Thymus (tissue), 11 donors: ENCODE results near the gene CDK19. TPM values are rescaled to one million over a fixed set of nuclear protein-coding genes. Genes with fewer than 3 reads are reported as not detected.

Experiments
- DNase-seq, 9 donors: peaks; one replicate each; pipeline ENCODE4 v3.0.0-alpha.2; 2013; ENCODE audit warnings: low spot score in 9 of 9, low read depth in 6 of 9, missing footprints in 1 of 9
- H3K27ac ChIP-seq, 2 donors: one replicate each; pipeline ENCODE4 v1.5.1; 2013; ENCODE audit warnings: control low read depth in 1 of 2, low read depth in 1 of 2, low read length in 1 of 2, mild to moderate bottlenecking in 1 of 2, moderate library complexity in 1 of 2
- H3K27me3 ChIP-seq, 2 donors: one replicate each; pipeline ENCODE4 v1.5.1; 2013; ENCODE audit warnings: low read length in 1 of 2; ENCODE audit not compliant: control insufficient read depth in 2 of 2, insufficient read depth in 1 of 2
- H3K36me3 ChIP-seq, 2 donors: one replicate each; pipeline ENCODE4 v1.5.1; 2013; ENCODE audit warnings: low read length in 1 of 2, mild to moderate bottlenecking in 1 of 2, moderate library complexity in 1 of 2; ENCODE audit not compliant: control insufficient read depth in 2 of 2, insufficient read depth in 2 of 2
- H3K4me1 ChIP-seq, 2 donors: one replicate each; pipeline ENCODE4 v1.5.1; 2013; ENCODE audit warnings: low read length in 2 of 2; ENCODE audit not compliant: control insufficient read depth in 2 of 2, insufficient read depth in 2 of 2
- H3K4me3 ChIP-seq, 2 donors: one replicate each; pipeline ENCODE4 v1.5.1; 2013; ENCODE audit warnings: low read length in 2 of 2, control low read depth in 1 of 2, mild to moderate bottlenecking in 1 of 2
- H3K9me3 ChIP-seq, 2 donors: one replicate each; pipeline ENCODE4 v1.5.1; 2013; ENCODE audit warnings: low read length in 1 of 2, mild to moderate bottlenecking in 1 of 2; ENCODE audit not compliant: control insufficient read depth in 2 of 2, insufficient read depth in 1 of 2
- whole genome bisulfite sequencing: extraction: QIAGEN DNeasy Blood & Tissue Kit; methylation state at CpG from one replicate; pipeline ENCODE4 v1.1.7; 2013; 5-methylcytosine and 5-hydroxymethylcytosine counted together
- polyA plus RNA-seq: library from polyadenylated mRNA; stranded (reverse); fragments of 200-250 nt; gene quantifications from one replicate; pipeline ENCODE4 v1.2.3, GENCODE V29; 2013
- total RNA-seq: library from RNA; stranded (reverse); fragments of 120-200 nt; gene quantifications from one replicate; pipeline ENCODE4 v1.2.4, GENCODE V29; 2013
- donor health status: healthy.

Gene CDK19
- total and polyA plus RNA-seq, 2 donors, result 10.4 to 15.4 TPM

- Histone ChIP-seq H3K9me3 (no peaks in the 10 kb centered on the region), H3K4me3 (no peak overlapping the region), H3K27ac (no peak overlapping the region), H3K36me3 (no peaks in the 10 kb centered on the region), H3K4me1 (no peaks in the 10 kb centered on the region), H3K27me3 (no peaks in the 10 kb centered on the region)
- 97% methylated on average over 1 of the region's 1 CpG for WGBS
- no peak for DNase-seq
These were observed 141.2 kb downstream of the CDK19 start for GRCh38 chr6:110674096-110674495.

DNA sequence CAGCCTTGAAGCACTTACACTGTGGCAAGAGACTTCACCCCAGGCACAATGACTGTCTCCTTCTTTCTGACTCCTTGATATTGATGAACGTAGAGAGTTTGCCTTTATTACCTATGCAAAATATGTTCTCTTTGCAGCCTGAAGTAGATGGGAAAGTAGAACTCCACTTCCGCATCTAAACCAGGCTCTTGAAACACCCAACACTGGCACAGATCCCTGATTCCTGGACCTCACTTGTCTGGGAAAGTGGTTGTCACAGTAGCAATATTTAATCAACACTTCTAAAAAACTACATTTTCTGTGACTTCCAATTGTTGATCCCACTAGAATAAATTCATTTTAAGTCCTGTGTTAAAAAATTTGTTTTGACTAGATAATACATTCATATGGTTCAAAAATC is 143.1 kb downstream of the CDK19 start:
- H3K4me1 ChIP-seq, result no peaks in the 10 kb centered on the region

DNA sequence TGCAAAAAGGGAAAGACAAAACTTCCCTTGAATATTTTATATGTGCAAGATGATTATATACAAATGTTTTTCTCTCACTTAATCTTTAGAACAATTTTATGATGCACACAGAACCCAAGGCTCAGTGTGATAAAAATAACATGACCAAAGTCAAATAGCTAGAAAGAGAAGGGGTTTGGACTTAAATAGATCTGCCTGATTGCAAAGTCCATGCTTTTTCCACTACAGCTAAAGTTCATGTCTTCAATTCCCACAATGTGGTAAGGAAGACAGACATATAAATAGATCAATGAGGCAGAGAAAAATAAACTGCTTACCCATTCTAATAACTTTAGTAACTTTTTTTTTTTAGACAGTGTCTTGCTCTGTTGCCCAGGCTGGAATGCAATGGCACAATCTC is 143.8 kb downstream of the CDK19 start:
- H3K9me3 ChIP-seq, result no peaks in the 10 kb centered on the region
- DNase-seq, result no peak

More for the DNA sequence above, 143.1 kb downstream of the CDK19 start:
- H3K4me3 ChIP-seq, result no peak overlapping the region
- H3K27me3 ChIP-seq, result no peaks in the 10 kb centered on the region
- H3K9me3 ChIP-seq, result no peaks in the 10 kb centered on the region
- H3K27ac ChIP-seq, result no peak overlapping the region
- DNase-seq, result no peak
- H3K36me3 ChIP-seq, result no peaks in the 10 kb centered on the region
- 99% methylated on average over 2 of the region's 2 CpGs for WGBS

DNA sequence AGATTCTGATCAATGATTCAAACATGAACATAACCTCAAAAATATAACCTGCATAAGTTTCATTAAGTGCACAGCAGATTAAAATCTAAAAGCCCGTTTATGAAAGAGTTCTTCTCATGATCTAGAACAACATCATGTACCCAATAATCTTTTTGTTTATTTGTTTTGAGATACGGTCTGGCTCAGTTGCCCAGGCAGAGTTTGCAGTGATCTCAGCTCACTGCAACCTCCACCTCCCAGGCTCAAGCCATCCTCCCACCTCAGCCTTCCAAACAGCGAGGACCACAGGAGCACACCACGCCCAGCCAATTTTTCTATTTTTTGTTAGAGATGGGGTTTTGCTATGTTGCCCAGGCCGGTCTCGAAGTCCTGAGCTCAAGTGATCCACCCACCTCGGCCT is 149.7 kb downstream of the CDK19 start:
- DNase-seq, result no peak
- Histone ChIP-seq H3K27ac (no peak overlapping the region), H3K9me3 (peaks cover 0 to 3% of the 10 kb centered on the region in 2 donors), H3K36me3 (peaks cover 2 to 5% of the 10 kb centered on the region in 2 donors), H3K27me3 (no peaks in the 10 kb centered on the region), H3K4me3 (no peak overlapping the region), H3K4me1 (no peaks in the 10 kb centered on the region)
- 98% methylated on average over 7 of the region's 7 CpGs for WGBS

More for the DNA sequence above, 143.8 kb downstream of the CDK19 start:
- no peaks in the 10 kb centered on the region for H3K36me3 ChIP-seq
- H3K27me3 ChIP-seq, result no peaks in the 10 kb centered on the region
- no peaks in the 10 kb centered on the region for H3K4me1 ChIP-seq
- no peak overlapping the region for H3K4me3 ChIP-seq
- no peak overlapping the region for H3K27ac ChIP-seq

DNA sequence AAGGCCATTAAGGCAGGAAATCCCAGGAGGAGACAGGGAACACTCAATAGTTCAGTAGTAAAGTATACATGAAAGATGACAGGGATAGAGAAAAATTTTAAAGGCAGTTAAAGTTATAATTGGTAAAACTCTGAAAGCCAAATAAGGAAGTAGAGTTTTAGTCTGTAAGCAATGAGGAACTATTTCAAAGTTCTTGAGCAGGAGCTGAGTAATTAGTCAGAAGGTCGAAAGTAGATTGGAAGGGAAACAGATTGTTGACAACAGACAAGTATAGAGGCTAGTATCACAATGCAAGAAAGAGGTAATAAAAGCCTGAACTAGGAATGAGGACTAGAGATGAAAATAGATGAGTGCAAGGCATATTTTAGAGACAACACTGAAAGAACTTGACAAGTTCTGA is 150.3 kb downstream of the CDK19 start:
- 22% methylated on average over 1 of the region's 1 CpG for WGBS
- no peaks in the 10 kb centered on the region for H3K4me1 ChIP-seq
- no peak for DNase-seq
- no peak overlapping the region for H3K27ac ChIP-seq
- no peaks in the 10 kb centered on the region for H3K27me3 ChIP-seq
- H3K4me3 ChIP-seq, result no peak overlapping the region
- H3K36me3 ChIP-seq, result peaks cover 8 to 11% of the 10 kb centered on the region in 2 donors
- peaks cover 0 to 9% of the 10 kb centered on the region in 2 donors for H3K9me3 ChIP-seq

GRCh38 chr6:110662490-110663211 is 152.6 kb downstream of the CDK19 start:
- WGBS, result 98% methylated on average over 1 of the region's 1 CpG
- DNase-seq, result no peak
- Histone ChIP-seq H3K4me3 (no peak overlapping the region), H3K4me1 (no peaks in the 10 kb centered on the region), H3K36me3 (peaks cover 11% of the 10 kb centered on the region in 2 donors), H3K27ac (no peak overlapping the region), H3K9me3 (peaks cover 0 to 9% of the 10 kb centered on the region in 2 donors), H3K27me3 (no peaks in the 10 kb centered on the region)

- no peak for DNase-seq
- no peak overlapping the region for H3K4me3 ChIP-seq
- no peaks in the 10 kb centered on the region for H3K27me3 ChIP-seq
- H3K36me3 ChIP-seq, result peaks cover 11 to 13% of the 10 kb centered on the region in 2 donors
- H3K9me3 ChIP-seq, result peaks cover 0 to 9% of the 10 kb centered on the region in 2 donors
- no peak overlapping the region for H3K27ac ChIP-seq
- no peaks in the 10 kb centered on the region for H3K4me1 ChIP-seq
- WGBS, result 98% methylated on average over 2 of the region's 2 CpGs
These were observed 153.9 kb downstream of the CDK19 start for GRCh38 chr6:110661414-110661813.

- Histone ChIP-seq H3K4me3 (no peak overlapping the region), H3K4me1 (no peaks in the 10 kb centered on the region), H3K27me3 (no peaks in the 10 kb centered on the region), H3K36me3 (peaks cover 11 to 13% of the 10 kb centered on the region in 2 donors), H3K9me3 (peaks cover 0 to 9% of the 10 kb centered on the region in 2 donors), H3K27ac (no peak overlapping the region)
- WGBS, result 98% methylated on average over 9 of the region's 9 CpGs
- DNase-seq, result no peak
These were observed 155.1 kb downstream of the CDK19 start for GRCh38 chr6:110660066-110660655.

DNA sequence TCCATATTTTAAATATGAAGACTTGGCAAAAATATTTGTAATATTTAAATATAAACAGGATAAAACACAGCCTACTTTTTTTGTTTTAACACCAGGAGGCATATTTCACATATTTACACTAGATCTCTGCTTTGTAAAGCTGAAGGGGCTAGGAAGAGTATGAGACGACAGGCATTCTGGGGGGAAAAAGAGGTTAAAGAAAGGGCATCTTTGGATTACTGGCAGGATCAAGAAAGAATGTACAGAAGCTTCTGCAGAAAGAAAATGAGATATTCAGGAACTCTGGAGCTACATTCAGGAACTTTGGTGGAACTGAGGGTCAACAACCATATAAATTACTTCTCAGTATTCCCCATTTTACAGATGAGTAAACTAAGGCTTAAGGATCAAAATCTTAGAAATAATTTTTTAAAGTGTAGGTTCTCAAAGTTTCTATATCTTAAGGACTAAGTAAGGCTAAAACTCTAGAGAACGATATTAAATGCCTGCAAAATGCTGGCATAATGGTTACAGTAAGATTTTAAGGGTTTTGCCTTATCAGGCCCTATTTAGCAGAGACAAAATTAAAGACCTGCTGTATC is 156.5 kb downstream of the CDK19 start:
- Histone ChIP-seq H3K9me3 (peaks cover 0 to 9% of the 10 kb centered on the region in 2 donors), H3K27me3 (no peaks in the 10 kb centered on the region), H3K4me3 (no peak overlapping the region), H3K4me1 (no peaks in the 10 kb centered on the region), H3K36me3 (peaks cover 11 to 13% of the 10 kb centered on the region in 2 donors), H3K27ac (no peak overlapping the region)
- DNase-seq, result no peak
- over 99% methylated on average over 2 of the region's 2 CpGs for WGBS
